ENCODE data around the gene RHEX.

The RHEX gene

DNA sequence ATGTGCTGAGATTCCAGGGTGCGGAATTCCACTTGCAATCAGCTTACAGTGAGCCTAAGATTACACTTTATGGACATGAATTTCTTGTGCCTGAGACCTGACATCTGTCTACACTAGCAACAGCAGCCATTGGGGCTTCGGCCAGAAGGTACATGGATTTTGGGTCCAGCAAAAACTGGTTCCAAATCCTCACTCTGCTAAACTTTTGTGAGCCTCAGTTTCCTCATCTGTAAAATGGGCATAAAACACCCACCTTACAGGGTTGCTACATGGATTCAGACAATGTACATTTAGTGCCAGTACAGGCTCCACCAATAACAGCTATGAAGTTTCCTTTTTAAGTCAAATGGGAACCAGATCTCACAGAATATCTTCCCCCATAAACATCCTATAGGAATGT lies 30.8 kb downstream of the RHEX start:
- in situ Hi-C loops (cut with HindIII; ENCODE audit: low sequenced_read_pairs), result no loop called here

DNA sequence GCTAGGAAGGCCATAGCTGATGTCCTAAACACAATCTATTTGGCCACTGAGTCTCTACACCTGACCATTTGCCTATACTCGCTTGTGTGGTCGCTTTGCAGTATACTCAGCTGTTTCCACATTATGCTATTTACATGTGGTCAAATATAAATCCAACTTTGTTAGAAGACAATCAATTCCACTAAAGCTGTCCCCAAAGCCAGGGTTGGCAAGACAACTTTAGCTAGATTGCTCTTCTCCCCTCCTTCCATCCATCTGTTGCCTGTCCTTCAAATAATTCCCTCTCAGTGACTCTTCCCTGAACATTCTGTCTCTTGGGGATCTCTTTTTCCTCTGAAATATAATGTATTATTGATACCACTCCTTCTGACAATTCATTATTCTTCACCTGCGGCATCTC lies 34.1 kb downstream of the RHEX start:
- in situ Hi-C loops (cut with HindIII; ENCODE audit: low sequenced_read_pairs), result no loop called here

DNA sequence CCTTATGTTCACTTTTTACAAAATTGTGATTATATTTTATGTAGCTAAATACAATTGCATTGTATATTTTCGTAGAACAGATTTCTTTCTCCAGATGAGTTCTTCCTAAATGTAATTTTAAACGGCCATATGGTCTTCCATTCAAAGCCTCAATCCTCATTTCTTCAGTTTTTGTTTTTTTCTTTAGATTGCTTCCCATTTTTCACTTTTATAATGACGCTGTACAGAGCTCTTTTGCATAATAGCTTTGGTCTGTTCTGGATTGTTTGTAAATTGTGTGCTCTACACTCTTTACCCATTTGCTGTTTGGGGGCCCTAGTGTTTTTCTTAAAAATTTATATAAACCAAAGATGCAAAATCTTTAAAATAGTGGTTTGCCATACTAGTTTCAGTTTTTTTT lies 36.4 kb downstream of the RHEX start:
- in situ Hi-C loops (cut with HindIII; ENCODE audit: low sequenced_read_pairs), result no loop called here

DNA sequence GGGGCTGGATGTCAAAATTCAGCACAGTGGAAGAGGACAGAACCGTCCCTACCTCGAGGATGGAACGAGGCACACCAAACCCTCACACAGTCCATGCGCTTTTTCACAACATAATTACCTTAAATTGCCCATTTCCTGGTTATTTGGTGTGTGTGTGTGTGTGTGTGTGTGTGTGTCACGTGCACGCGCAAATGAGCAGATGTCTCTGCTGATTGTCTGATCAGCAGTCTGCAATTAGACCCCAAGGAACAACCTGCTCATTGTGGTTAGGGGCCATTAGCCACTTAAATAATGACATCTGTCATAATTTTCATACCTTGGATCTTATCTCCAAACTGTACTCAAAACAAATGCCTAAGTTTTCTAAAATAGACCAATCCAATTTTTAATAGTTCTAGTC lies 41.1 kb downstream of the RHEX start:
- in situ Hi-C loops (cut with HindIII; ENCODE audit: low sequenced_read_pairs), result no loop called here

DNA sequence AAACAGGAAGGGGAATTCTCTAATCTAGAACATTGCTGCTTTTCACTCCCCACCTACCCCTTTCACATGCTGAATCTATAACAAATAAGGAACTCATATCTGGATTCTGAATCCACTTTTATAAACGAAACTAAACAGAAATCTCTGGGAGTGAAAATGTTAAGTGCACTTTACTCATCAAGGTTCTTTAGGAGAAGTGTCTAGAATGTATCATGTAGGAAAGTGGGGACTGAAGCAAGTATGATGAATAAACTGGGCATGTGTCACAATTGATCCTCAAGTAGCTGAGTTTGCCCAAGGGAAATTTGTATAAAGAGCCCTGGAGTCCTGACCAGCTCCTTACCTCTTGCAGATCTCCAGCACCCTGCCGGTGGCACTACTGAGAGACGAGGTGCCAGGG lies 44.4 kb downstream of the RHEX start:
- in situ Hi-C loops (cut with HindIII; ENCODE audit: low sequenced_read_pairs), result no loop called here

DNA sequence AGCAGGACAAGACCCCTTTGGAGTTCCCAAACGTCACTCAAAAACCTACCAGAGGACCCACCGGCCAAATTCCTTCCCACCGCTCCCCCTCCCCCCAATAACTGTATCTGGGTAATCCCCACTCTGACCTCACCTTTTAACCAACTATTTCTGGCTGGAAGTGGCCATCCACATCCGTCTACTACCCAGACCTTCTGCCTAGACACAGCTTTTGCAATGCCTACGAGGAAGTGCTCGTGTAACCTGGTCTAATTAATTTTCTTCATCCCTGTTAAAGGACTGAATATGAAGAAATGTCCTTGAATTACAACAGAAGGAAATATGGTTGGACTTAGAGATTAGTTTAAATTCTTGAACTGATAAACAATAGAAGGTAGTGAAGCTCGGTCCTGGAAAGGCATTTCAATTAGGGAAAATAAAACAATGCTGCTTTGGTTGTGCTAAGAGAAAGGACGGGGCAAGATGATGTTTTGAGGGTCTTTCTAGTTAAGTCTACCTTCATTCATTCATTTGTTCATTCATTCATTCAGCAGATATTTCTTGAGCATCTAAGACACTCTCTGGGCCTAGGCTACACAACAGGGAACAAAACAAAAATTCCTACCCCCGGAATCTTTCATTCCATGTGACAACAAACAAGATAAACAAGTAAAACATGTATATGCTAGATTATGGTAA lies 45.4 kb downstream of the RHEX start:
- in situ Hi-C loops (cut with HindIII; ENCODE audit: low sequenced_read_pairs), result no loop called here

DNA sequence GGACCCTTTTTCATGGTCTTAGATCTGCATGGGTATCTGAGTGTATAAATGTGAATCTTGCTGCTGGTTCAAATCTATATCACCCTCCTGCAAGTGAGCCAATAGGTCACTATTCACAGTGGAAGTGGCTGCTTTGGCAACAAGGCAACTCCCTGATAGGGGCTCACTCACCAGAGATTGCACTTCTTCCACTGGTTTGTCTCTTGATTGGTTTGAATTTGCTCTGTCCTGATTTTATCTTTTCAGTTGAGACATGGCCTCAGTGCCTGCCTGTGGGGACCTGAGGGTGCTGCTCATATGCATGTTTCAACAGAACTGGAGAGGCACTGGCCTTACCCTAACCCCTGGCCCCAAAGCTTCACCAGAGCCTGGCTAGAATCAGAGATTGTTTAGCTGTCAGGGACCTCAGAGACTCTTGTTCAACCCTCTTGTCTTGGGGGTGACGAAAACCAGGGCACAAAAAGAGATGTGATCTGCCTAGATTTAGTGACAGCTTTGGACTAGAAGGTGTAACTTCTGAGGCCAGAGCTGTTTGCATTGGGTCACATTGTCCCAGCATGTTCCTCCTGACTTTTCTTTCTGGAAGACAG lies 47.3 kb downstream of the RHEX start:
- in situ Hi-C loops (cut with HindIII; ENCODE audit: low sequenced_read_pairs), result no loop called here

DNA sequence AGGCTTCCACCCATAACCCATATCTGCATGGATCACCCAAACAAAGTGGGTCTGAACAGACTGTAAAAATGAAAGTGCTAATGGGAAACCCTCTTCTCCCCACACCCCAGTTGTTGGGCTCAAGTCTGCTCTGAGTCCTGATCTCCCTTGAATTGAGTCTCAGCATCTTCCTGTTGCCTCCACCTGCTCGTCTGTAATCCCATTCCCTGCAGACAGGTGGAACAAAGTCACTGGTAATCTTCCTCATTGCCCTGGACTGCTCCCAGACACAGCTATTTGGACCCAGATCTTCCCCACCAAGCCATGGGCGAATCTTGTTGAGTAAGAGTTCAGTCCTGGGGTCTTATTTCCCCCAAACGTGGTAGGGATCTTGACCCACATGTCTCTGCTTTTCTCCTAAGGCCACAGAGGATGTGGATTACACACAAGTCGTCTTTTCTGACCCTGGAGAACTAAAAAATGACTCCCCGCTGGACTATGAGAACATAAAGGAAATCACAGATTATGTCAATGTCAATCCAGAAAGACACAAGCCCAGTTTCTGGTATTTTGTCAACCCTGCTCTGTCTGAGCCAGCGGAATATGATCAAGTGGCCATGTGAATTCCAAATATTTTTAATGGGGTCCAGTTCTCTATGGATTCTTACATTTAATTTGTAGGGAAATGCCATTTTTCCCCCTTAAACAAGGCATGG lies 48.5 kb downstream of the RHEX start:
- in situ Hi-C loops (cut with HindIII; ENCODE audit: low sequenced_read_pairs), result no loop called here

DNA sequence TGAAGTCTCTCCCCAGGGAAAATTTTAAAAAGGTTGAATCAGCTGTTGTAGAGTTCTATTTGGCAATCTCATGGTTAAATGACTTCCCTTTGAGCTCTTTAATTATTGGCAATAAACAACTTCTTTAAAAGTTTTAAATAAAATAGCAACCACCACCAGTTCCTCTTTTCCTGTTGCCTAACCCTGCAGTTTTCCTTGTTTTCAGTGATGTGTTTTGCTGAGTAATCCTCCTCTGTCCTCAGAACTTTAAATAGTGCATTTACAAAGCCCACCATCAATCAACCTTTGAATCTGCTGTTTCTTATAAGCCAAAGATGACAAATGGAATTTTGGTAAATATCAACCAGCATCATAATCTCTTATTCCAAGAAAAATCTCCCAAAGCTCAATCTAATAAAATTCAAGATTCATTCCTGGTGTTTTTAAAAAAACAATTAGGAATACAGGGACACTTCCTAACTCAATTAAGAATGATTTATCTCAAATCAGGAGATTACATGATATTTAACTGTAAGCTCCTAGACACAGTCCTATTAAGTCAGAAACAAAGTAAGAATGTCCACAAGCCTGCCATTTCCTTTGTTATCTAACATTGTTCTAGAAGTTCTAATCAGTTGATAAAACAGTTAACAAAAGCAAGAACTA lies 49.4 kb downstream of the RHEX start:
- in situ Hi-C loops (cut with HindIII; ENCODE audit: low sequenced_read_pairs), result no loop called here

DNA sequence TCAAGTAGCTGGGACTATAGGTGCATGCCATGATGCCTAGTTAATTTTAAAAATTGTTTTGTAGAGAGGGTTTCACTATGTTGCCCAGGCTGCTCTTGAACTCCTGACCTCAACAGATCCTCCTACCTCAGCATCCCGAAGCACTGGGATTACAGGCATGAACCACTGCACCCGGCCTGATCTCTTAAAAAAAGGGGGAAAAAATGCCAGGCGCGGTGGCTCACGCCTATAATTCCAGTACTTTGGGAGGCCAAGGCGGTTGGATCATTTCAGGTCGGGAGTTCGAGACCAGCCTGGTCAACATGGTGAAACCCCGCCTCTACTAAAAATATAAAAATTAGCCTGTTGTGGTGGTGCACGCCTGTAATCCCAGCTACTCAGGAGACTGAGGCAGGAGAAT lies 51.0 kb downstream of the RHEX start:
- in situ Hi-C loops (cut with HindIII; ENCODE audit: low sequenced_read_pairs), result no loop called here

DNA sequence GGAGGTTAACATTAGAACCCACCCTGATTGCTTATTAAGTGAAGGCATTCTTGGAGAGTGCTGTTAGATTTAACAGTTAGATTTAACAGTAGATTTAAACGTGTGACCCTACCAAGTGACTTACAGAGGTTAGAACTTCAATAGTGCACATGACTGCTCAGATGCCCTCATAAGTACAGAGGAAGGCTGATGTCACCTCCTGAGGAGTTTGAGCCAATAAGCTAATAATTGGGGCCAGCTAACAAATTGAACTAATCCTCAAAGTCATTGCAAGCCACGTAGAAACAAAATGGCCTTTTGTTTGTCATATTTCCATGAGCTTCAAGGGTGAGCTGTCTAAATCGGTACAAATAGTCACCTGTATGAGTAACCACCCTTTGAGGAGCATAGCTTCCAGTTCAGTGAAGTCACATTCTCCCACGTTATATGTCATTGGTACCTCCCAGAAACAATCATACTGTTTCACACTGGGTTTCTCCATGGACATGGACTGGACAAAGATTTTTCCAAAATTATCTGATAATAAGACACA lies 52.6 kb downstream of the RHEX start:
- in situ Hi-C loops (cut with HindIII; ENCODE audit: low sequenced_read_pairs), result no loop called here

DNA sequence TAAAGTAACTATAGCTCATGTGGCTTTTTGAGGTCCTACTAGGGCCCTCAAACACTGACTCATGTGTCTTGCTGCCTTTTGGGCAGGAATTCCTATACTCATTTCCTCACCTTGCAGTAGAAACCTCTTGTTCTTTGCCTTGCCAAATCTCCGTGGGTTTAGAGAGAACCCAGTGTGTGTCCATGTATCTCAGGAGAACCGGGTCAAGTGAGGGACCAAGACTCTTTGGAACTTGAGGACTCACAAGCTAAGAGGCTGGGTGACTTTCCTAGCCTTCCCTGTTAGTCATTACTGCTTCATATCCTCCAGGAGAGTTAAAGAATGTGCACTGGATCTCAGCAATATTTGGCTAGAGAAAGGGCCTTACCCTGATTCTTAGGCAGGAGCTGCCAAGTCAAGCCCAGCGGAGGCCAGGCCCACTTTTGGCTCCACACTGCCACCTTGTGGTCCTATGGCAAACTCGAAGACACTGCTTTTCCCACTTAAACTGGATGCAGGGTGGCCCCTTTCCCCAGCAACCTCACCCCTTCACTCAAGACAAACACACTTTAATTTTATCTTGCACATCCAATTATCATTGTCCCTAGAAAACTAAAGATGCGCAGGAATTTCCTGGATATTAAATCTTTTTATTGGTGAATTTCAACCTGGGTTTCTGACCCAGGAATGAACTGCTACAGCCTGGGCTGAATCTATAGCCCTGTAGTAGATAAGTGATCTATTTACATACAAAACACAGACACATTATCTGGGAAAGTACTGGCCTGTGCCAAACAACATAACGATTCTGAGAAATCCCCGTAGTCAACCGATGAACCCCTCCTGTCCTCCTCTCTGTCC lies 53.6 kb downstream of the RHEX start:
- in situ Hi-C loops (cut with HindIII; ENCODE audit: low sequenced_read_pairs), result no loop called here

DNA sequence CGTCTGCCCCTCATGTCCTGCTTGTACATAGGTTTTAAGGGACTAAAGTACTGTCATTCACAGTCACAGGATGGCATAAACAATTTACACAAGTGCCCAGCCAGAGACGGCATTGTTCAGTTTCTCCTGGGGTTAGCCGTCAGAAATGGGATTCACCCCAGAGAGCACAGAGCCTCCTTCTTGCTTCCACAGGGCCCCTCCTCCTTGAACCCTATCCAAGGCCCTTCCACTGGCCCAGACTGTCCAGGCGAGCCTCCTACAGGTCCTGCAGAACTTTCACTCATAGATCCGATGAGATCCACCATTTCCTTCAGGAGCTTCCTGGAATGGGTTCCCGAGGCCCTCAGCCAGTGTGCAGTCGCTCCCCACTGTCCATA lies 54.2 kb downstream of the RHEX start:
- in situ Hi-C loops (cut with HindIII; ENCODE audit: low sequenced_read_pairs), result no loop called here

DNA sequence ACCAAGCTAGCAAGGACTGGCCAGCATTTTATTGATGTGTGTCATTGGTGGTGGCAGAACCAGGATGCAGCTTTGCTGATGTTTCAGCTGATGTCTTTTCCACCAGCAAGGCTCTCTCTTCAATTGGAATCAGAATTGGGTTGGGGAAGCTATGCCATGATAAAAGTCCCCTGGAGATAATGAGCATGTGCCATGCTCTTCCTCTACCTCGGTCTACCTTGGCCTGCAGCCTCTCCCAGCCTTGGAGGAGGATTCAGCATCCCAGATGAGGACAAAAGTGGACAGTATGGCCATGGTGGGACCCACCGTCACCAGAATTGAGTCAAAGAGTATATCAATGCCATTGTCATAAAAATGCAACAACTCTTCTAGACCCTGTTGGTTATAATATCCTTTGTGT lies 55.7 kb downstream of the RHEX start:
- in situ Hi-C loops (cut with HindIII; ENCODE audit: low sequenced_read_pairs), result no loop called here

DNA sequence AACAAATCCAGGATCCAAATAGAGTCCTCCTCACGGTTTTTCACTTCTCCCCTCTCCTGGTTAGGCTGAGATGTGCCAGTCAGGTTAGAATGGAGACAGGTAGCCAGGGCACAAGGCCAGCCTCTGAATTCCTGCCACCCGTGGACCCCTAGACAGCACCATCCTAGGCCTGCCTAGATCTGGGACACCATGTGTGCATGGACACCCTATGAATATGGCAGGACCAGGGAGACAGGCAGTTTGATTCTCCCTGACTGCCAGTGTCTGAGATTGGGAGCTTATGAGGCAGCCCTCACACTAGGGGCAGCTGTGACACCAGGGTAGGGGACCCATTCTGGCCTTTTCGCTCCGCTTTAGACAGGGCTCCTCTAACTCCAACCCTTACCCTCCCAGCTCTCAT lies 56.7 kb downstream of the RHEX start:
- in situ Hi-C loops (cut with HindIII; ENCODE audit: low sequenced_read_pairs), result loop anchor here (5.0 kb wide), 2 partner anchors 77 to 132 kb away; no protein-coding TSS in a partner anchor

DNA sequence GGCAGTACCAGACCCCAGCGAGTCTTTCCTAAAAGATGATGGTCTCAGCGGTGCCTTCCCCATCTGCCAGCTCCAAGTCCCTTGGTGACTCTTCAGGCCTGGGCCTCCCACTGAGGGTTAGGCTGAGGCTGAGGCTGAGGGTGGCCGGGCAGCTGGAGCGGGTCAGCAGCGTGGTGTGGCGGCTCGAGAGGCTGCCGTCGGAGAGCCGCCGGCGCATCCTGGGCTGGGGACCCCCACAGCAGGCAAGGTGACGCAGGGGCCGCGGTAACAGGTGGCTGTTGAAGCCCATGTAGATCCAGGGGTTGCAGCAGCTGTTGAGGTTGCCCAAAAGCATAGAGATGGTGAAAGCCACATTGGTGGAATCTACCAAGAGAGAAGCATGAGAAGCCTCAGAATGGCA lies 57.2 kb downstream of the RHEX start:
- in situ Hi-C loops (cut with HindIII; ENCODE audit: low sequenced_read_pairs), result loop anchor here (5.0 kb wide), 2 partner anchors 78 to 133 kb away; no protein-coding TSS in a partner anchor

DNA sequence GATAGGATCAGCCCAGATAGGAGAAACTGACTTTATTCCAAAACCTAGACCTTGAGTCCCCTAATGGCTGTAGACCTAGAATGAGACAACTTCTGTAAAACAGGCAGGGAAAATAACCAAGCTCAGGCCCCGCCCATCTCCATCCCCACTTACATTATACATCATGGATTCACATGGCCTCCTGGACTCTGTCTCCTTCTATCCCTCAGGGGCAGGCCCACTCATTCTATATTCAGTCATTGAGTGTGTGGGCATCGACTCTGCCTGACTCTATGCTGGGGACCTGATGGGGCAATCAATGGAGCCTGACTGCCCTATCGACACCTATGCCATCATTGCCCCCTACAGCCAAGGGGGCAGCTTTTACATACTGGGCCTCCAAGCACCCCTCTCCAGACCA lies 57.8 kb downstream of the RHEX start:
- in situ Hi-C loops (cut with HindIII; ENCODE audit: low sequenced_read_pairs), result loop anchor here (5.0 kb wide), 2 partner anchors 79 to 134 kb away; no protein-coding TSS in a partner anchor

DNA sequence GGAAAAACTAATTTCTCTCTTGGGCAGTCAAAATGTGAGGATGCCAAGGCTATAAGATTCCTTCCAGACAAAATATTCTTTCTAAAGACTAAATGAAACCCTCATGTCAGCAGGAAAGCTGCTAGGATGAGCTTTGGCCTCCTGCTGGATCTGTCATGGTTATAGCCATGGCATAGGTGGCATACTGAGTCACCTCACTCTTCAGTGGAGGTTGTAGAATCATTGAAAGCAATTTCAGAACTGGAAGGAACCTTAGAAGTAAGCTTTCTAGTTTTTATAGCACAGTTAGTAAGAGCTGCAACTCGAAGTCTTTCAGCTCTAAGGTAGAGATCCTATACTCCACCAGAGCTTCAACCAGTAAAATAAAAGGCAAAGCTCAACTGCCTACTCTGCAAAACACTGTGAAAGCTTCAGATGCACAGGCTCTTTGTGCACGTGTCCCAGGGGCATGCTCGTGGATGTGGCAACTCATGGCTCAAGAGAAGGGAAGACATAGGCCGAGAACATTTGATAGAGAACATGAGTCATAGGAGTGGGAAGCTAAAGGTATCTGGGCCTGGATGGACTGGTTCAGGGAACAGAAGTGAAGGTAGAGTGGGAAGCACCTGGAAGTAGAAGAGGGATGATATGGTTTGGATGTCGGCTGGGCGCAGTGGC lies 58.4 kb downstream of the RHEX start:
- in situ Hi-C loops (cut with HindIII; ENCODE audit: low sequenced_read_pairs), result loop anchor here (5.0 kb wide), 2 partner anchors 79 to 134 kb away; no protein-coding TSS in a partner anchor

DNA sequence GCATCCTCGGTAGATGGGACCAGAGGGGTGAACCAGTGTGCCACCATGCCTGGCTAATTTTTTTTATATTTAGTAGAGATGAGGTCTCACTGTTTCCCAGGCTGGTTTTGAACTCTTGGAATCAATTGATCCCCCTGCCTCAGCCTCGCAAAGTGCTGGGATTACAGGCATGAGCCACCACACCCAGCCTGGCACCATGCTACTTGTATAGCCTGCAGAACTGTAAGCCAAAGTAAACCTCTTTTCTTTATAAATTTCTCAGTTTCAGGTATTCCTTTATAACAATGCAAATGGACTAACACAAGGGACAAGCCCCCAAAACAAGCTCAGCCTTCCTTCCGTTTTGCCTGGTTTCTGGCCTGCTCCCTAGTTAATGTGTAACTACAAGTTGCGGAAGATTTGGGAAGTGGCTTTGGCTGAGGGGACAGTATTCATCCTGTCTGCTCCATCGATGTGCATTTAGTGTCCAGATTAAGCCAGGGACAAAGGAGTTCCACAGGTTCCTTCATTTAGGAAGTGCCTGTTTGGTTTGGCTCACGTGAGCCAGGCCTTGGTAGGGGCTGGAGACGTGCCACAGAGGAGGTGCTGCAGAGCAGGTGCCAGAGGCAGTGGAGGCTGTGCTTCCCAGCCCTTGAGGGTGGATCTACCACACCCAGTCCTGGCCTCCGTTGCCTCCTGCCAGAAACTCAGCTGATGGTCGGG lies 59.8 kb downstream of the RHEX start:
- in situ Hi-C loops (cut with HindIII; ENCODE audit: low sequenced_read_pairs), result loop anchor here (5.0 kb wide), 2 partner anchors 80 to 135 kb away; no protein-coding TSS in a partner anchor

Data from DLD1 (cell line).